Aorta (tissue), 5 donors: ENCODE results near the gene SRPRB. TPM values are rescaled to one million over a fixed set of nuclear protein-coding genes. Genes with fewer than 3 reads are reported as not detected.

ENCODE experiments used
- ATAC-seq: fragments of 200-7000 bp; cut with Tn5 transposase; one replicate; pipeline ENCODE4 v1.9.1; 2022; ENCODE audit warnings: moderate library complexity; ENCODE audit not compliant: low FRiP score
- DNase-seq, 2 donors: peaks; one replicate each; pipeline ENCODE4 v3.0.0-alpha.2; 2020
- H3K27ac ChIP-seq, 2 donors: one replicate each; pipeline ENCODE4 v1.5.1; 2013; ENCODE audit warnings: low read length in 2 of 2, mild to moderate bottlenecking in 2 of 2, moderate library complexity in 2 of 2, control low read depth in 1 of 2, inconsistent platforms in 1 of 2, low read depth in 1 of 2
- H3K27me3 ChIP-seq, 2 donors: one replicate each; pipeline ENCODE4 v1.6.1; 2013; ENCODE audit warnings: control low read depth in 1 of 2, low read length in 1 of 2, mild to moderate bottlenecking in 1 of 2, moderate library complexity in 1 of 2; ENCODE audit not compliant: insufficient read depth in 2 of 2, control insufficient read depth in 1 of 2
- H3K36me3 ChIP-seq, 2 donors: one replicate each; pipeline ENCODE4 v1.6.1; 2013; ENCODE audit warnings: control low read depth in 1 of 2, low read length in 1 of 2, mild to moderate bottlenecking in 1 of 2; ENCODE audit not compliant: insufficient read depth in 2 of 2, control insufficient read depth in 1 of 2
- H3K4me1 ChIP-seq, 2 donors: one replicate each; pipeline ENCODE4 v1.6.1; 2013; ENCODE audit warnings: low read length in 2 of 2, control low read depth in 1 of 2, mild to moderate bottlenecking in 1 of 2, moderate library complexity in 1 of 2; ENCODE audit not compliant: insufficient read depth in 2 of 2, control insufficient read depth in 1 of 2
- H3K4me3 ChIP-seq, 2 donors: one replicate each; pipeline ENCODE4 v1.5.1; 2013; ENCODE audit warnings: low read length in 2 of 2, control low read depth in 1 of 2, mild to moderate bottlenecking in 1 of 2
- H3K9me3 ChIP-seq: one replicate; pipeline ENCODE4 v1.6.1; 2013; ENCODE audit warnings: mild to moderate bottlenecking, low read length; ENCODE audit not compliant: control insufficient read depth
- WGBS, 2 donors: extraction: QIAGEN DNeasy Blood & Tissue Kit; methylation state at CpG; one replicate each; pipeline ENCODE4 v1.1.7; 2013; 5-methylcytosine and 5-hydroxymethylcytosine counted together
- intact Hi-C, 2 donors: fragments of 100-400 bp; cut with DNase I; formaldehyde crosslinking; loops; one replicate each; pipeline versions ENCODE4 v1.14.2 to v1.15.0; 2022
- polyA plus RNA-seq, 2 donors: library from polyadenylated mRNA; stranded (reverse); fragments of 200-250 nt; gene quantifications; one replicate each; pipeline ENCODE4 v1.2.3, GENCODE V29; 2013
- total RNA-seq, 2 donors: library from RNA; stranded (reverse); fragmentation: NEBNext Ultra II Directional; extraction: Animal tissue kit (Norgen Biotek cat#: 25700); gene quantifications; one replicate each; pipeline ENCODE4 v1.2.1, GENCODE V29; 2021
- donor health status: healthy with polysubstance abuse.
- donor health status: Bipolar disorder and iron deficiency.
- donor health status: DM: no; HTN: no; CAD: no.
- donor health status: DM: no; HTN: no; CAD: no.
- donor health status: DM: yes; HTN: yes; CAD: no.

Gene SRPRB
- total and polyA plus RNA-seq, 4 donors: 8.6 to 33.6 (median 25.5) TPM

DNA sequence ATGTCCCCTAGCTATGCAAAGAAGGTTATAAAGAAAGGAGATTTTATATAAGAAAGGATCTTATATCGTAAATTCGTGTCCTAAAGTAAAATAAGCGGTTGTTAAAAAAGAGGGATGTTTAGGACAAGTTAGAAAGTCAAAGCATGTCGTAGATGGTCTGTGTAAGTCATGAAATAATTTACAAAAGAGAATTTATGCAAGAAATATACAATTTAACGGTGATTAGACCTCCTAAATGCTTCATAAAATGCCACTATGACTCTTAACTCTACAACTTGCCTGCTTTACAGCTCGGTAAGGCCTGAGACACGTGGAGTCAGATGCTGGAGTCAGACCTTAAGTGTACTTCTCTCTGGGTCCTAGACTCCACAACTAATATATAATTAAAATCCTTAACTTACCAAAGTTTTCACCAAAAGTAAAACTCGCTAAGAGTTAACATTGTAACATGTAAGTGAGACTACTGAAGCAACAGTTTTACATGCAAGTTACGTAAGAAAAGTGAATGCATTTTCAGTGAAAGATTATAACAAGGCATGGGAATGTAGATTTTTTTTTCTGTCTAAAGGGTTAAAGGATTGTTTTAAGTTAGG, 13.3 kb upstream of the SRPRB start:
- WGBS, 2 donors: 51 to 61% methylated on average over 9 of the region's 9 CpGs
- Histone ChIP-seq H3K4me3 (no peak overlapping the region), H3K9me3 (no peaks in the 10 kb centered on the region), H3K27me3 (no peaks in the 10 kb centered on the region), H3K4me1 (no peaks in the 10 kb centered on the region), H3K27ac (no peak overlapping the region), H3K36me3 (no peaks in the 10 kb centered on the region)
- ATAC-seq (no peak), DNase-seq (no peak)
- intact Hi-C loops: no loop called here

- ATAC-seq (no peak), DNase-seq (no peak)
- 84% methylated on average over 3 of the region's 3 CpGs for WGBS, 2 donors
- intact Hi-C loops: no loop called here
- Histone ChIP-seq H3K4me1 (no peaks in the 10 kb centered on the region), H3K27ac (no peak overlapping the region), H3K4me3 (no peak overlapping the region), H3K9me3 (no peaks in the 10 kb centered on the region), H3K36me3 (no peaks in the 10 kb centered on the region), H3K27me3 (no peaks in the 10 kb centered on the region)
These were observed 8.1 kb upstream of the SRPRB start for GRCh38 chr3:133797396-133798105.

DNA sequence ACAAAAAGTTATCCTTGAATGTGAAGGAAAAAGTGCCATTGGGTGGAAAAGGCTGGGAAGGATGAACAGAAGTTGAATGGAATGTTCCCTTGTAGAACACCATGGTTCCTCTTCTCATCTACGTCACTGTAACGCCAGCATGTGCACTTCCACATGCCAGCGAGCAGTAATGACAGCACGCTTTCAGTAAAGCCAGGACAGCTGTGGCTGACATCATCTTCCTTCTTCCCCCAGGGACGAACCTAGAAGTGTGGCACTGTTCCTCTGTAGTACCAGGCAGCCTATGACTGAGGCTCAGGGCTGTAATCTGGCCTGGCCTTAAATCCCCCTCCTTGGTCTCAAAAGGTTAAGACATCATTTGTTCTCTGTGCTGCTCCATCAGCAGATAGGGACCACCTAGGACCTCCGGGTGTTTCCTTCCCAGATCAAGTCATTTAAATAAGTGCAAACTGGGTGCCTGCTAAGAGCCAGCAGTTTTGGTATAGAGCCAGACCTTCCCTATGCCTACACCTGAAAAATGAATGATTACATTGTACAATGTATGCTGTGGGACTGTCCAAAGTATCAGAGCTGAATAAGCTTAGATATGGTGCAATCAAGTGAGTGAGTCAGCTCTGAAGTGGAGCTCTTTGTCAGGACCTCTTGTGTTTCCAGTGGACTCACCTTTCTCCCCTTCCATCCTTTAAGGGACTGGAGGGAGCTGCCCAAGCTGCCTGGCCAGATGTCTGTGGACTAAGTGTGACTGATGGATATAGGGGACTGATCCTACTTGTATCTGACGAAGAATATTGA, 5.6 kb upstream of the SRPRB start:
- intact Hi-C loops: no loop called here
- DNase-seq: peak in 1 of 2 donors; percentile 60
- Histone ChIP-seq H3K36me3 (no peaks in the 10 kb centered on the region), H3K4me3 (no peak overlapping the region), H3K27me3 (no peaks in the 10 kb centered on the region), H3K9me3 (no peaks in the 10 kb centered on the region), H3K27ac (no peak overlapping the region), H3K4me1 (no peaks in the 10 kb centered on the region)
- WGBS, 2 donors: 65 to 68% methylated on average over 7 of the region's 7 CpGs
- ATAC-seq: peak; percentile 26

DNA sequence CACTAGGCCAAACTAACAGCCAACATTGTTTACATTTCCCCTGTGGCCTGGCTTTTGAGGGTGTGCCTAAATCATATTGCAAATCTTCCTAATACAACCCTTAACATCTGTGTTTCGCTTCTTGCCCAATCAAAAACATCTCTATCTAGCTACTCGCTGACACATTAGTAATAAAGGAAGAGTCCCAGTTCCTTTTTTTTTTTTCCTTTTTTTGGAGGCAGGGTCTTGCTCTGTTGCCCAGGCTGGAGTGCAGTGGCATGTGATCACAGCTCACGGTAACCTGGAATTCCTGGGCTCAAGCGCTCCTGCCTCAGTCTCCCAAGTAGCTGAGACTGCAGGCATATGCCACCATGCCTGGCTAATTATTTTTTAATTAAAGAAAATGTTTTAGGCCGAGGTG, 2.1 kb upstream of the SRPRB start:
- ATAC-seq (no peak), DNase-seq (no peak)
- no peaks in the 10 kb centered on the region for H3K9me3 ChIP-seq
- H3K4me3 ChIP-seq: no peak overlapping the region
- WGBS, 2 donors: 92 to 93% methylated on average over 5 of the region's 5 CpGs
- no peak overlapping the region for H3K27ac ChIP-seq
- intact Hi-C loops: no loop called here
- no peaks in the 10 kb centered on the region for H3K4me1 ChIP-seq
- no peaks in the 10 kb centered on the region for H3K36me3 ChIP-seq
- H3K27me3 ChIP-seq: no peaks in the 10 kb centered on the region

DNA sequence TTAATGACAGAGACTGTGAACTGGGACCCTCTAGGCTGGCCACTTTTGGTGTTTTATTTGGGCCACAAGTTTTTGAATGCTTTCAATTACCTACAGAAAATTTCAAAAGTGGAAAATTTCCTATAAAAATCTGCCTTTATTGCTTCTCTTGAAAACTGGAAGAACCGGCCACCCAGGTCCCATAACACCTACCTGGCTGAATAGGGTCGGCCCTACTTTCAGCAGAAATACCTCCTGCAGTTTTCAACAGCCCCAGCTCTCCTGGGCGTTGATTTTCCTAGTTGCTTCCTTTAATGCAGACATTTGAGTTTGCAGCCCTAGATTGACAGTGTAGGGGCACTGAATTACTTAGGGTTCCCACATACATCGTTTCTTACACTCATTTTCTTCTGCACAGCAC, 719 bp upstream of the SRPRB start:
- no peaks in the 10 kb centered on the region for H3K9me3 ChIP-seq
- H3K4me3 ChIP-seq: peak overlapping the region in 1 of 2 donors; percentile 71
- H3K27ac ChIP-seq: no peak overlapping the region
- WGBS, 2 donors: 67 to 71% methylated on average over 4 of the region's 4 CpGs
- intact Hi-C loops: no loop called here
- DNase-seq (no peak), ATAC-seq (no peak)
- no peaks in the 10 kb centered on the region for H3K36me3 ChIP-seq
- H3K4me1 ChIP-seq: no peaks in the 10 kb centered on the region
- H3K27me3 ChIP-seq: no peaks in the 10 kb centered on the region

DNA sequence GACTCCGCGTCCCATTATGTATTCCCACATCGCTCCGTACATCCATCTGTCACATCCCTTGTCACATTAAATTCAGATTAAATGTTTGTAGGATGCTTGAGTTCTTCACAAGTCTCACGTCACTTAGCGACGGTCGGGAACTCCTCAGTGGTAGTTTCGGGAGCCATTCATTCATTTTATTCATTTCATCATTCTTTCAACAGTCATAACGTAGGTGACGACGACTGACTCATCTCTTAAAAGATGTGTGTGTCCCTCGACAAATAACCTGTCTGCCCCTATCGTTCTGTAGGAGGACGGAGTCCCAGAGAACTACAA, 272 bp upstream of the SRPRB start:
- Histone ChIP-seq H3K4me3 (peak overlapping the region; percentile 32 to 71), H3K27ac (no peak overlapping the region), H3K36me3 (no peaks in the 10 kb centered on the region), H3K9me3 (no peaks in the 10 kb centered on the region), H3K4me1 (no peaks in the 10 kb centered on the region), H3K27me3 (no peaks in the 10 kb centered on the region)
- 3 to 7% methylated on average over 15 of the region's 15 CpGs for WGBS, 2 donors
- ATAC-seq: no peak
- intact Hi-C loops: no loop called here
- no peak for DNase-seq

GRCh38 chr3:133812872-133813271, 7.3 kb downstream of the SRPRB start:
- intact Hi-C loops: loop anchor here (10.0 kb wide), 2 partner anchors 242 to 402 kb away; no protein-coding TSS in a partner anchor
- Histone ChIP-seq H3K4me3 (no peak overlapping the region), H3K36me3 (peaks cover 2 to 9% of the 10 kb centered on the region in 2 donors), H3K27me3 (no peaks in the 10 kb centered on the region), H3K9me3 (no peaks in the 10 kb centered on the region), H3K4me1 (no peaks in the 10 kb centered on the region), H3K27ac (no peak overlapping the region)
- DNase-seq (no peak), ATAC-seq (no peak)
- WGBS, 2 donors: 61 to 67% methylated on average over 1 of the region's 1 CpG

GRCh38 chr3:133815386-133815785, 9.8 kb downstream of the SRPRB start:
- Histone ChIP-seq H3K27ac (no peak overlapping the region), H3K4me3 (no peak overlapping the region), H3K9me3 (no peaks in the 10 kb centered on the region), H3K4me1 (no peaks in the 10 kb centered on the region), H3K27me3 (no peaks in the 10 kb centered on the region), H3K36me3 (peaks cover 6 to 9% of the 10 kb centered on the region in 2 donors)
- intact Hi-C loops: loop anchor here (10.0 kb wide), 2 partner anchors 239 to 399 kb away; no protein-coding TSS in a partner anchor
- DNase-seq (no peak), ATAC-seq (no peak)
- 82 to 86% methylated on average over 2 of the region's 2 CpGs for WGBS, 2 donors
